HAP-1 (cell line): ENCODE data around the gene UBE3D.
"Not testable (repeated sequence)": the region's sequence is repeated elsewhere in the genome, so short reads cannot be mapped to it uniquely, and the experiment has no call there.

Experiments used
- DNase-seq, 2 experiments: peaks; one replicate each; pipeline ENCODE4 v3.0.0-alpha.2; 2016 to 2020; ENCODE audit warnings: low spot score in 2 of 2
- H3K27me3 ChIP-seq: fragments of 250-450 bp; sonication (Bioruptor Pico); 2 replicates; pipeline ENCODE4 v1.5.1; 2020; ENCODE audit warnings: low read depth, mild to moderate bottlenecking, moderate library complexity
- H3K36me3 ChIP-seq: fragments of 250-450 bp; sonication (Bioruptor Pico); replicated peaks from 2 replicates; pipeline ENCODE4 v1.5.1; 2020; ENCODE audit warnings: mild to moderate bottlenecking
- H3K4me1 ChIP-seq: fragments of 250-450 bp; sonication (Bioruptor Pico); 2 replicates; pipeline ENCODE4 v1.5.1; 2020; ENCODE audit warnings: mild to moderate bottlenecking
- H3K4me3 ChIP-seq: fragments of 250-450 bp; sonication (Bioruptor Pico); 2 replicates; pipeline ENCODE4 v1.5.1; 2020; ENCODE audit warnings: mild to moderate bottlenecking, moderate library complexity
- H3K9me3 ChIP-seq: fragments of 250-450 bp; sonication (Bioruptor Pico); 2 replicates; pipeline ENCODE4 v1.5.1; 2020; ENCODE audit warnings: mild to moderate bottlenecking, moderate library complexity
- in situ Hi-C: fragments of 300-500 bp; cut with MboI; formaldehyde crosslinking; loops from 3 replicates; pipeline ENCODE4 v1.14.3; 2020; ENCODE audit warnings: low sequenced_read_pairs, inconsistent platforms, mixed read lengths

The UBE3D gene

DNA sequence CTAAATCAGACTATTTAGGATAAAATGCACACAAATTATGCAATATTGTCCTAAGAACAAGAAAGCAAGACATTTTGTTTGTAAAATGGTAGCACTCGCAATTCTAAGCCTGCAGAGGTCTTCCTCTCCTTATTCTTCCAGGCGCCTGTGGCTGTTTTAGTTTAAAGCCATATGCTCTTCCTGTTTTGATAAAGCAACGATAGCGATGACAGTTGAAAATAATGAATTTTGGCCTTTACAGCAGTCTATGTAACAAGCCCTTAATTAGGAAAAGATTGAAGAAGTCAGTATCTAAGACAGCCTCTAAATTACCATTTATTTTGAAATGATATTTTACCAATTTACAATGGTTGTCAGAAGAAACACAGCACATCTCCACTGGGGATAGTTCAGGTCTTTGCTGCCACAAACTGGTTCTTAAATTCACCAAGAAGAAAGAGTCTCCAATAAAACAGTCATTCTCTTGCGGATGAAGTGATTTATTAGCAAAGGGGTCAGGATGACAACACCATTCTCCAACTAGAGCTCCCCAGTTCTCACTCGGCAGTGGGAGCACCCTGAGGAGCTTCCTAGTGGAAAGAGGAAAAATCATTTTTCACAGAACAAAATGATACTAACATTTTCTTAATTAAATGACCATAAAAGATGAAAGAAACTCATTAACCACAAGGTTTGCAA lies 21.4 kb downstream of the UBE3D start:
- no peaks in the 10 kb centered on the region for H3K9me3 ChIP-seq
- in situ Hi-C loops: no loop called here
- 0 out of 2 replicates have a peak, but pooled peaks cover 2% of the 10 kb centered on the region for H3K4me1 ChIP-seq
- no peak for DNase-seq
- H3K36me3 ChIP-seq: peaks cover 4% of the 10 kb centered on the region; the same call in 1 of the 2 replicates
- no peaks in the 10 kb centered on the region for H3K27me3 ChIP-seq
- no peak overlapping the region for H3K4me3 ChIP-seq

DNA sequence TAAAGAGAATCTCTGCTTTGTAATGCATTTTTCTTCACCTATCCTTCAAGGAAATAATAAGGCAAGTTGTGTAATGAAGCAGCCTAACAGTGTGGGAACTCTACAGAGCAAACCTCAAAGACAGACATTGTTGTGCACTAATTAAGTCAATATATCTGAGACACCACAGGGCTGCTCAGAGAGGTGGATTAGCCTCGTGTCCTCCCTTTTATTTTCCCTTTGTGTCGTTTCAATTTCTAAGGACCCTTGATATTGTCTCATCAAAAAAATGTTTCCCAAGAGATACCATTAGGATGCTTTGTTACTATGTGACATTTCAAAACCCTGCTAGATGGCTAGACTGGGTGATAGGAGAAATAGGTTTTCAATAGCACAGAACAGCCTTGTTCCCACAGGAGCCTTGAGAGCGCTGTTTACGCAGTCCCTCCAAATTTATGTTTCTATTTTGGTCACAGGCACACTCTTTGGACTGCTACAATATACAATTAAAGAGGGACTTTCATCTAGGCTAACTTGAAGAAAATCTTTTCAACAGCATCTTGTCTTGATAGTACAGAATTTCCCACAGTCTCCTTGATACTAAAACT lies 23.1 kb downstream of the UBE3D start:
- H3K27me3 ChIP-seq: no peaks in the 10 kb centered on the region
- in situ Hi-C loops: no loop called here
- H3K4me1 ChIP-seq: 0 out of 2 replicates have a peak, but pooled peaks cover 2% of the 10 kb centered on the region
- no peaks in the 10 kb centered on the region for H3K9me3 ChIP-seq
- peaks cover 4% of the 10 kb centered on the region; the same call in 1 of the 2 replicates for H3K36me3 ChIP-seq
- DNase-seq: no peak
- no peak overlapping the region for H3K4me3 ChIP-seq

DNA sequence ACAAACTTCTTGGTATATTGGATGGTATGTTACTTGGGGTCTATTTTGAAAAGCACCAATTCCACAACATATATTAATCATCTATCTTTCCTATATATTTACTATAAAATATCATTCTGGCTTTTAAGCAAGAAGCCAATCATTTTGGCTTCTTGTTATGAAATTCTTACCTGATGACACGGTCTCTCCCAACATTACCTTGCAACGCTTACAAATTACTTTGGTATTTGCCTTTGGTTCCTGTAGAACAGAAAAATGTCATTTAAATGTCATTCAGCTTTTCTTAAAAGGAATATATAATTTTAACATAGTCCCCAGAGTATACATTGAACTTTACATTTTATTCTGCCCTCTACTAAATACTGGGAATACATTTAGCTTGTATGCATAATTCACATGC lies 27.4 kb downstream of the UBE3D start:
- H3K27me3 ChIP-seq: no peaks in the 10 kb centered on the region
- H3K4me3 ChIP-seq: no peak overlapping the region
- no peak for DNase-seq
- in situ Hi-C loops: no loop called here
- no peaks in the 10 kb centered on the region for H3K36me3 ChIP-seq
- H3K4me1 ChIP-seq: no peaks in the 10 kb centered on the region
- no peaks in the 10 kb centered on the region for H3K9me3 ChIP-seq

- in situ Hi-C loops: no loop called here
- Histone ChIP-seq H3K27me3 (no peaks in the 10 kb centered on the region), H3K36me3 (peaks cover 11% of the 10 kb centered on the region), H3K9me3 (peaks cover 10% of the 10 kb centered on the region), H3K4me1 (no peaks in the 10 kb centered on the region), H3K4me3 (no peak overlapping the region)
- DNase-seq: no peak
Measured at GRCh38 chr6:83031689-83032088, 34.0 kb downstream of the UBE3D start.

GRCh38 chr6:83019741-83020140 lies 45.9 kb downstream of the UBE3D start:
- no peak overlapping the region for H3K4me3 ChIP-seq
- no peak for DNase-seq
- H3K4me1 ChIP-seq: no peaks in the 10 kb centered on the region
- peaks cover 20% of the 10 kb centered on the region for H3K36me3 ChIP-seq
- in situ Hi-C loops: no loop called here
- H3K27me3 ChIP-seq: no peaks in the 10 kb centered on the region
- H3K9me3 ChIP-seq: no peaks in the 10 kb centered on the region

DNA sequence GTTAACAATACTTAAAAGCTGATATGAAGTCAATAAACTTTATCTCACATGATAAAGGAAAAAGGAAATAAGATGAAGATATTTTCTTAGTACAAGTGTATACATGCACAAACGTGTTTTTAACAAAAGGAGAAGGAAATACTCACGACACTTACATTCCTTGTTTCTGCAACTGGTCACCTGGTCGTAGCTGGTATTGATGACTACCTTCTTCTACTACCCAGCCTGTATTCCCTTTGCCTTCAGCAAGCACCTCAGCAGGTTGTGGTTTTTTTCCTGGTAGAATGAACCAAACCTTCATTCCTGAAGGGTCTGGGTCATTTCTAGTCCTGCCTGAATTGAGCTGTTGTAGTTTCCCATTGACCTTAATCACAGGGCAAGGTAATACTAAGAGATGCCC lies 54.5 kb downstream of the UBE3D start:
- DNase-seq, H3K9me3 ChIP-seq, H3K27me3 ChIP-seq, H3K4me3 ChIP-seq, H3K4me1 ChIP-seq, H3K36me3 ChIP-seq, in situ Hi-C loops: not testable (repeated sequence)

DNA sequence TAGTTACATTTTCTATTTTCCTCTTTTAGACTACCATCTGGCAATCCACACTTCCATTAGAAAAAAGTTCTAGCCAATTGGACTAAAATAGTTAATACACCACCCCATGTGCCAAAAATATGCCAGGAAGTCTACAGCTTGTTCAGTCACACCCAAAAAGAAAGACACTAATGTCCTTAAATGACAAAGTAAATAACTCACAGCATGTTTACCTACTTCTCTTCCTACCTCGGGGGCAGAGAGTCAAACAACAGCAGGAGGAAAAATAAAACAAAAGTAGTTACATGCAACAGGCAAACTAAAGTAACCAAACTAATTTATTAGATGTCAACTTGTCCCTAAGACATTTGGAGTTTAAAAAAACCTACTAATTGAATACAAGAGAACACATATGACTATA lies 57.0 kb downstream of the UBE3D start:
- no peak for DNase-seq
- in situ Hi-C loops: no loop called here
- Histone ChIP-seq H3K36me3 (no peaks in the 10 kb centered on the region), H3K9me3 (no peaks in the 10 kb centered on the region), H3K4me1 (peaks cover 4% of the 10 kb centered on the region), H3K4me3 (no peak overlapping the region), H3K27me3 (no peaks in the 10 kb centered on the region)

GRCh38 chr6:83006270-83006905 lies 59.3 kb downstream of the UBE3D start:
- H3K4me3 ChIP-seq: no peak overlapping the region
- H3K9me3 ChIP-seq: no peaks in the 10 kb centered on the region
- H3K36me3 ChIP-seq: no peaks in the 10 kb centered on the region
- peaks cover 7% of the 10 kb centered on the region for H3K4me1 ChIP-seq
- DNase-seq: no peak
- in situ Hi-C loops: no loop called here
- no peaks in the 10 kb centered on the region for H3K27me3 ChIP-seq

GRCh38 chr6:82996156-82996555 lies 69.5 kb downstream of the UBE3D start:
- no peaks in the 10 kb centered on the region for H3K9me3 ChIP-seq
- DNase-seq: no peak
- no peaks in the 10 kb centered on the region for H3K27me3 ChIP-seq
- no peaks in the 10 kb centered on the region for H3K4me1 ChIP-seq
- no peaks in the 10 kb centered on the region for H3K36me3 ChIP-seq
- H3K4me3 ChIP-seq: no peak overlapping the region
- in situ Hi-C loops: no loop called here

DNA sequence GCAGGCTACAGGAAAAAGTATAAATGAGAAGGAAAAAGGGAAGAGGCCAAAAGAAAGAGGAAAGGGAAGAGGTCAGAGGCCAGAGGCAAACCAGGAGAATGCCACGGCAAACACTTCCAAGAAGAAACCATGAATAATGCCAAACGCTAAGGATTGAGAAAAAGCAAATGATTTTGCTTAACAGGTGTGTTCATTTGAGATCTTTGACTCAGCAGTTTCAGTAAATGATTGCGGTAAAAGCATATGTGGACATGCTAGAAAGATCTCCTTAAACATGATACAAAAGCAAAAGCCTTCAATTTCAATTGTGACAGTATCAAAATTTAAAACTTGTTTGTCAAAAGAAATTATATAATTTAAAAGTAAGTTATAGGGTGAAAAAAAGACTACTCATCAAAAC lies 70.6 kb downstream of the UBE3D start:
- no peak for DNase-seq

GRCh38 chr6:82989736-82990290 lies 75.8 kb downstream of the UBE3D start:
- no peak overlapping the region for H3K4me3 ChIP-seq
- H3K9me3 ChIP-seq: no peaks in the 10 kb centered on the region
- H3K27me3 ChIP-seq: no peaks in the 10 kb centered on the region
- H3K36me3 ChIP-seq: no peaks in the 10 kb centered on the region
- H3K4me1 ChIP-seq: peaks cover 12% of the 10 kb centered on the region
- in situ Hi-C loops: no loop called here
- peak in 1 of 2 experiments; percentile 58 for DNase-seq

More for the DNA sequence above, 70.6 kb downstream of the UBE3D start:
- no peaks in the 10 kb centered on the region for H3K27me3 ChIP-seq
- peaks cover 2% of the 10 kb centered on the region for H3K4me1 ChIP-seq
- in situ Hi-C loops: no loop called here
- no peaks in the 10 kb centered on the region for H3K36me3 ChIP-seq
- no peaks in the 10 kb centered on the region for H3K9me3 ChIP-seq
- H3K4me3 ChIP-seq: no peak overlapping the region

- Histone ChIP-seq H3K27me3 (no peaks in the 10 kb centered on the region), H3K36me3 (no peaks in the 10 kb centered on the region), H3K9me3 (no peaks in the 10 kb centered on the region), H3K4me3 (no peak overlapping the region), H3K4me1 (peaks cover 12% of the 10 kb centered on the region)
- DNase-seq: no peak
- in situ Hi-C loops: no loop called here
Measured at GRCh38 chr6:82988930-82989351, 76.7 kb downstream of the UBE3D start.

- Histone ChIP-seq H3K4me3 (no peak overlapping the region), H3K27me3 (no peaks in the 10 kb centered on the region), H3K36me3 (no peaks in the 10 kb centered on the region), H3K4me1 (peaks cover 12% of the 10 kb centered on the region), H3K9me3 (no peaks in the 10 kb centered on the region)
- in situ Hi-C loops: no loop called here
- DNase-seq: no peak
Measured at GRCh38 chr6:82987951-82988350, 77.7 kb downstream of the UBE3D start.

DNA sequence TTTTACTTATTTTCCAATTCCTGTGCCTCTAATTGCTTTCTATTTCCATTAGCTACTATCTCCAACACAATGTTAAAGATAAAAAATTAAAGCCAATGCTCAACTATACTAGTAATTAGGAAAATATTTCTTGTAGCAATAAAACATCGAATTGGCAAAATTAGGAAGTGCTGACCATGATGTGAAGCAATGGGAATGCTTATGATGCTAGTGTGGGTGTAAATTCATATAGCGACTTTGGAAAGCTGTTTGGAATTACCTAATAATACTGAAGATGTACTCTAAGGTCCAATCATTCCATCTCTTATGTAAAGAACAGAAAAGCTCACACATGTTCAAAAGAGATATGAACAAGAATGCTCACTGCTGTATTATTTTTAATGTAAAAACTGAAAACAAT lies 78.2 kb downstream of the UBE3D start:
- in situ Hi-C loops: no loop called here
- H3K4me3 ChIP-seq: no peak overlapping the region
- H3K9me3 ChIP-seq: no peaks in the 10 kb centered on the region
- peaks cover 12% of the 10 kb centered on the region for H3K4me1 ChIP-seq
- no peaks in the 10 kb centered on the region for H3K27me3 ChIP-seq
- H3K36me3 ChIP-seq: no peaks in the 10 kb centered on the region
- no peak for DNase-seq
